Body of pancreas (tissue), 4 donors: ENCODE results near the gene NIT2.

Experiments used
- CTCF ChIP-seq, 7 experiments: fragments of 450-650 bp in 4 of 7; fragments of 200-600 bp in 3 of 7; sonication (generic) in 3 of 7; IDR thresholded peaks; one replicate each; pipeline ENCODE4 v1.5.1; 2016 to 2019; ENCODE audit warnings: antibody characterized with exemption in 7 of 7
- POLR2A ChIP-seq, 3 donors: fragments of 450-650 bp; IDR thresholded peaks; one replicate each; pipeline ENCODE4 v1.6.1; 2016; ENCODE audit warnings: antibody characterized with exemption in 3 of 3, mild to moderate bottlenecking in 2 of 3

- TF ChIP-seq POLR2A (IDR thresholded peaks at IDR 0.05) (no peak), CTCF (IDR thresholded peaks at IDR 0.05) (no peak)
These were observed 5.2 kb downstream of the NIT2 start for GRCh38 chr3:100339786-100340185.
